GM21717 (cell line): ENCODE results near the gene NR1H4.
"Not testable (repeated sequence)": the region's sequence is repeated elsewhere in the genome, so short reads cannot be mapped to it uniquely, and the experiment has no call there.

Experiments
- ATAC-seq: cut with Tn5 transposase; IDR thresholded peaks from one replicate; pipeline ENCODE4 v1.9.1; 2021; ENCODE audit warnings: mild to moderate bottlenecking, moderate library complexity; ENCODE audit not compliant: unreplicated experiment

The NR1H4 gene

GRCh38 chr12:100508751-100509150, 35.1 kb downstream of the NR1H4 start:
- ATAC-seq, result no peak

- ATAC-seq, result no peak
Measured at GRCh38 chr12:100512692-100513091, 39.0 kb downstream of the NR1H4 start.

- no peak for ATAC-seq
Measured at GRCh38 chr12:100515968-100516367, 42.3 kb downstream of the NR1H4 start.

GRCh38 chr12:100518376-100518775, 44.7 kb downstream of the NR1H4 start:
- no peak for ATAC-seq

GRCh38 chr12:100520048-100520769, 46.5 kb downstream of the NR1H4 start:
- no peak for ATAC-seq

- no peak for ATAC-seq
Measured at GRCh38 chr12:100521958-100522357, 48.3 kb downstream of the NR1H4 start.

- ATAC-seq, result no peak
Measured at GRCh38 chr12:100528034-100528433, 54.4 kb downstream of the NR1H4 start.

- ATAC-seq, result no peak
Measured at GRCh38 chr12:100528471-100529127, 54.9 kb downstream of the NR1H4 start.

- ATAC-seq, result no peak
Measured at GRCh38 chr12:100529756-100530350, 56.2 kb downstream of the NR1H4 start.

GRCh38 chr12:100533376-100533775, 59.7 kb downstream of the NR1H4 start:
- ATAC-seq, result no peak

- no peak for ATAC-seq
Measured at GRCh38 chr12:100534625-100535227, 61.1 kb downstream of the NR1H4 start.

- no peak for ATAC-seq
Measured at GRCh38 chr12:100539202-100539601, 65.5 kb downstream of the NR1H4 start.

- no peak for ATAC-seq
Measured at GRCh38 chr12:100544165-100544564, 70.5 kb downstream of the NR1H4 start.

- ATAC-seq, result no peak
Measured at GRCh38 chr12:100545092-100545491, 71.4 kb downstream of the NR1H4 start.

GRCh38 chr12:100553936-100554335, 80.3 kb downstream of the NR1H4 start:
- ATAC-seq, result no peak

- ATAC-seq, result no peak
Measured at GRCh38 chr12:100554608-100555077, 81.0 kb downstream of the NR1H4 start.

GRCh38 chr12:100555722-100556121, 82.1 kb downstream of the NR1H4 start:
- ATAC-seq, result no peak

- no peak for ATAC-seq
Measured at GRCh38 chr12:100557357-100557756, 83.7 kb downstream of the NR1H4 start.

GRCh38 chr12:100559261-100559660, 85.6 kb downstream of the NR1H4 start:
- not testable (repeated sequence) for ATAC-seq

GRCh38 chr12:100564090-100564489, 90.4 kb downstream of the NR1H4 start:
- no peak for ATAC-seq

- no peak for ATAC-seq
Measured at GRCh38 chr12:100564905-100565467, 91.3 kb downstream of the NR1H4 start.
